H1 (cell line): Measurements from ENCODE around the gene FOXP2. TPM values are rescaled to one million over a fixed set of nuclear protein-coding genes. Genes with fewer than 3 reads are reported as not detected.

ENCODE experiments used
- RNF2 ChIP-seq: fragments of 200-900, 300-1000 bp; sonication (generic); IDR thresholded peaks from 2 replicates; pipeline ENCODE4 v1.7.1; 2016; ENCODE audit warnings: borderline replicate concordance, low read depth, mild to moderate bottlenecking, antibody characterized with exemption, low read length; ENCODE audit not compliant: poor library complexity, severe bottlenecking; ENCODE audit errors: missing control alignments
- RXRA ChIP-seq: IDR thresholded peaks from 2 replicates; pipeline ENCODE4 v1.6.1; 2011; ENCODE audit warnings: low read depth, mild to moderate bottlenecking, low read length, moderate library complexity; ENCODE audit not compliant: insufficient read depth
- SIX5 ChIP-seq: IDR thresholded peaks from 2 replicates; pipeline ENCODE4 v1.6.1; 2011; ENCODE audit warnings: mild to moderate bottlenecking, low read depth, low read length
- SP1 ChIP-seq: IDR thresholded peaks from 2 replicates; pipeline ENCODE4 v1.6.1; 2011; ENCODE audit warnings: low read depth, low read length
- USF2 ChIP-seq: IDR thresholded peaks from 2 replicates; pipeline ENCODE4 v1.6.1; 2011; ENCODE audit warnings: low read length, improper control_type of control experiment
- polyA plus RNA-seq, 7 experiments: library from polyadenylated mRNA; depleted of rRNA in 3 of 7; stranded (reverse) in 5 of 7; unstranded in 2 of 7; fragments of >200 nt in 5 of 7; fragments of 200-250 nt in 2 of 7; gene quantifications; 1 replicate in 5 of 7; 2 replicates in 1 of 7; 4 replicates in 1 of 7; pipeline versions ENCODE4 v1.2.1 to v1.2.3, GENCODE V29; 2011 to 2013; ENCODE audit warnings: missing spikeins in 2 of 7, mixed read lengths in 2 of 7
- total RNA-seq: library from RNA; stranded (reverse); fragmentation: NEBNext Ultra II Directional; extraction: Animal tissue kit (Norgen Biotek cat#: 25700); gene quantifications from 2 replicates; pipeline ENCODE4 v1.2.1, GENCODE V29; 2021

FOXP2 gene
- total and polyA plus RNA-seq, 2 of the 8 experiments (the other 6 are each of a cell fraction or from before 2014, with no cell fraction given): 0.09 to 0.43 TPM

- TF ChIP-seq RNF2 (no peak), USF2 (no peak), RXRA (no peak), SIX5 (no peak), SP1 (no peak)
Observed at GRCh38 chr7:114472896-114473512, 58.4 kb downstream of the FOXP2 start (continued).
